CD14-positive monocyte (primary cell): ENCODE data around the gene TTF1. TPM values are rescaled to one million over a fixed set of nuclear protein-coding genes. Genes with fewer than 3 reads are reported as not detected.

Experiments used
- DNase-seq, 3 donors: peaks; one replicate each; pipeline ENCODE4 v3.0.0-alpha.2; 2011 to 2022
- H2AFZ ChIP-seq: 2 replicates; pipeline ENCODE4 v1.6.0; 2012; ENCODE audit warnings: mild to moderate bottlenecking, low read depth, low read length, inconsistent platforms; ENCODE audit not compliant: insufficient read depth, poor library complexity, severe bottlenecking
- H3K27ac ChIP-seq, 2 donors: 1 replicate in 1 of 2; 2 replicates in 1 of 2; pipeline ENCODE4 v1.5.1; 2012 to 2013; ENCODE audit warnings: low read length in 2 of 2, control low read depth in 1 of 2, inconsistent platforms in 1 of 2, low read depth in 1 of 2, mild to moderate bottlenecking in 1 of 2
- H3K27me3 ChIP-seq, 2 donors: one replicate each; pipeline versions ENCODE4 v1.6.0 to v1.6.1; 2011 to 2013; ENCODE audit warnings: low read length in 2 of 2; ENCODE audit not compliant: control insufficient read depth in 2 of 2, insufficient read depth in 2 of 2
- H3K36me3 ChIP-seq, 2 donors: replicated peaks in 1 of 2; 1 replicate in 1 of 2; 2 replicates in 1 of 2; pipeline versions ENCODE4 v1.5.1 to v1.6.1; 2012 to 2013; ENCODE audit warnings: low read length in 2 of 2, control low read depth in 1 of 2, inconsistent platforms in 1 of 2, mild to moderate bottlenecking in 1 of 2; ENCODE audit not compliant: insufficient read depth in 2 of 2, control insufficient read depth in 1 of 2
- H3K4me1 ChIP-seq, 2 donors: 1 replicate in 1 of 2; 2 replicates in 1 of 2; pipeline versions ENCODE4 v1.5.1 to v1.6.1; 2012 to 2013; ENCODE audit warnings: low read length in 2 of 2, control low read depth in 1 of 2, inconsistent platforms in 1 of 2, mild to moderate bottlenecking in 1 of 2, moderate library complexity in 1 of 2; ENCODE audit not compliant: insufficient read depth in 2 of 2, control insufficient read depth in 1 of 2
- H3K4me2 ChIP-seq: replicated peaks from 2 replicates; pipeline ENCODE3; 2012; ENCODE audit warnings: low read length, moderate library complexity, mild to moderate bottlenecking; ENCODE audit not compliant: poor library complexity, severe bottlenecking; ENCODE audit errors: extremely low read depth
- H3K4me3 ChIP-seq, 3 experiments: fragments of 200-600 bp in 1 of 3; sonication (generic) in 1 of 3; replicated peaks in 1 of 3; 1 replicate in 2 of 3; 2 replicates in 1 of 3; pipeline ENCODE4 v1.5.1; 2011 to 2013; ENCODE audit warnings: low read length in 3 of 3, mild to moderate bottlenecking in 3 of 3, control low read depth in 2 of 3, low read depth in 2 of 3, inconsistent platforms in 1 of 3, moderate library complexity in 1 of 3
- H3K79me2 ChIP-seq: 2 replicates; pipeline ENCODE4 v1.6.0; 2012; ENCODE audit warnings: mild to moderate bottlenecking, control low read depth, inconsistent platforms, low read length, moderate library complexity; ENCODE audit not compliant: insufficient read depth
- H3K9ac ChIP-seq: 2 replicates; pipeline ENCODE4 v1.6.0; 2017; ENCODE audit warnings: low read length, mild to moderate bottlenecking; ENCODE audit not compliant: insufficient read depth, poor library complexity, severe bottlenecking
- H3K9me3 ChIP-seq, 2 donors: replicated peaks in 1 of 2; 1 replicate in 1 of 2; 2 replicates in 1 of 2; pipeline versions ENCODE4 v1.5.1 to v1.6.1; 2012 to 2013; ENCODE audit warnings: low read length in 2 of 2, control low read depth in 1 of 2; ENCODE audit not compliant: control insufficient read depth in 1 of 2, insufficient read depth in 1 of 2
- H4K20me1 ChIP-seq: 2 replicates; pipeline ENCODE4 v1.6.0; 2012; ENCODE audit warnings: mild to moderate bottlenecking, low read length, control low read depth, moderate library complexity; ENCODE audit not compliant: insufficient read depth
- H3K27ac Mint-ChIP-seq, 7 donors: one replicate each; pipeline ENCODE4 v1.8.0; 2020; ENCODE audit warnings: mild to moderate bottlenecking in 7 of 7, mixed read lengths in 7 of 7, moderate library complexity in 6 of 7, inconsistent platforms in 2 of 7
- H3K27me3 Mint-ChIP-seq, 3 donors: one replicate each; pipeline ENCODE4 v1.8.0; 2021 to 2022; ENCODE audit warnings: low read depth in 3 of 3, mild to moderate bottlenecking in 3 of 3, mixed read lengths in 3 of 3, moderate library complexity in 3 of 3, inconsistent platforms in 1 of 3
- H3K36me3 Mint-ChIP-seq, 2 donors: one replicate each; pipeline ENCODE4 v1.8.0; 2020; ENCODE audit warnings: mixed read lengths in 2 of 2, inconsistent platforms in 1 of 2, mild to moderate bottlenecking in 1 of 2
- H3K4me1 Mint-ChIP-seq: one replicate; pipeline ENCODE4 v1.8.0; 2020; ENCODE audit warnings: mild to moderate bottlenecking, mixed read lengths
- H3K4me3 Mint-ChIP-seq, 2 donors: one replicate each; pipeline ENCODE4 v1.8.0; 2020; ENCODE audit warnings: mild to moderate bottlenecking in 2 of 2, mixed read lengths in 2 of 2, moderate library complexity in 1 of 2
- H3K9me3 Mint-ChIP-seq, 7 donors: one replicate each; pipeline ENCODE4 v1.8.0; 2020 to 2022; ENCODE audit warnings: mixed read lengths in 7 of 7, mild to moderate bottlenecking in 6 of 7, moderate library complexity in 6 of 7, inconsistent platforms in 2 of 7
- WGBS: methylation state at CpG from one replicate; pipeline ENCODE4 v1.1.5; 2013; ENCODE audit warnings: missing lambda C conversion rate; ENCODE audit not compliant: insufficient coverage; 5-methylcytosine and 5-hydroxymethylcytosine counted together
- intact Hi-C, 2 donors: fragments of 100-400 bp; cut with micrococcal nuclease; formaldehyde crosslinking; loops; one replicate each; pipeline versions ENCODE4 v1.15.0 to v1.15.1; 2023
- polyA plus RNA-seq, 3 donors: library from polyadenylated mRNA; depleted of rRNA in 1 of 3; unstranded in 2 of 3; stranded (reverse) in 1 of 3; fragments of 300-500 nt in 2 of 3; fragments of >200 nt in 1 of 3; fragmentation: Illumina TruSeq in 2 of 3; gene quantifications; 1 replicate in 2 of 3; 2 replicates in 1 of 3; pipeline ENCODE4 v1.2.3, GENCODE V29; 2012 to 2021
- TF ChIP-seq, protein P1 (sequence below): fragments of 200-600 bp; IDR thresholded peaks from one replicate; pipeline ENCODE4 v1.8.0; 2022; ENCODE audit warnings: antibody characterized with exemption, mild to moderate bottlenecking

The TTF1 gene
- polyA plus RNA-seq, 3 donors = 2.2 to 5.8 (median 4.1) TPM

DNA sequence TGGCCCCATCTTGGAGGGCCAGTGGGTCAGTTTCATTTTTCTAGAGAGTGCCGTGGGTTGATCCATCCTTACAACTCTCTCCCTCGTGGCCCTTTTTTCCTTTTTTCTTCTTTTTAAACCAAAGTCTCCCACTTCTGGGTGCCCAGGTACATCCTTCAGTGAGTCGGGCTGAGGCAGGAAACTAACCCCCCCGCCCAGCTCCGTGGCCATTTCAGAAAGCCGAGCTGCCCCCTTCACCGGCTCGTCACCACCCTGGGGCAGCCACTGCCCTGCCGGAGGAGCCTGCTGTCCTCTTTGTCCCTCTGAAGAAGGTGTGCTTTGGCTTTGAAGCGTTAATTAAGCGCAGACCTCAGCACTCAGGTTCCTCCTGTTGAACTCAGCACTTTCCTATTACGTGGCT lies 8.5 kb upstream of the TTF1 start:
- Histone ChIP-seq H3K79me2 (no peaks in the 10 kb centered on the region), H3K27ac (no peak overlapping the region), H4K20me1 (no peaks in the 10 kb centered on the region), H3K4me3 (no peak overlapping the region), H3K27me3 (peaks cover 61 to 69% of the 10 kb centered on the region in 2 donors), H3K9ac (no peak overlapping the region), H3K36me3 (no peaks in the 10 kb centered on the region), H2AFZ (no peak overlapping the region), H3K4me1 (peaks cover 12 to 13% of the 10 kb centered on the region in 2 donors), H3K9me3 (peaks cover 0 to 6% of the 10 kb centered on the region in 2 donors), H3K4me2 (no peak overlapping the region)
- DNase-seq = no peak
- H3K27ac Mint-ChIP-seq = peak overlapping the region in 1 of 7 donors; percentile 72
- peak overlapping the region in 1 of 2 donors; percentile 62 for H3K4me3 Mint-ChIP-seq
- H3K9me3 Mint-ChIP-seq = peaks cover 0 to 9% (median 4%) of the 10 kb centered on the region in 7 donors
- TF ChIP-seq, protein P1, sequence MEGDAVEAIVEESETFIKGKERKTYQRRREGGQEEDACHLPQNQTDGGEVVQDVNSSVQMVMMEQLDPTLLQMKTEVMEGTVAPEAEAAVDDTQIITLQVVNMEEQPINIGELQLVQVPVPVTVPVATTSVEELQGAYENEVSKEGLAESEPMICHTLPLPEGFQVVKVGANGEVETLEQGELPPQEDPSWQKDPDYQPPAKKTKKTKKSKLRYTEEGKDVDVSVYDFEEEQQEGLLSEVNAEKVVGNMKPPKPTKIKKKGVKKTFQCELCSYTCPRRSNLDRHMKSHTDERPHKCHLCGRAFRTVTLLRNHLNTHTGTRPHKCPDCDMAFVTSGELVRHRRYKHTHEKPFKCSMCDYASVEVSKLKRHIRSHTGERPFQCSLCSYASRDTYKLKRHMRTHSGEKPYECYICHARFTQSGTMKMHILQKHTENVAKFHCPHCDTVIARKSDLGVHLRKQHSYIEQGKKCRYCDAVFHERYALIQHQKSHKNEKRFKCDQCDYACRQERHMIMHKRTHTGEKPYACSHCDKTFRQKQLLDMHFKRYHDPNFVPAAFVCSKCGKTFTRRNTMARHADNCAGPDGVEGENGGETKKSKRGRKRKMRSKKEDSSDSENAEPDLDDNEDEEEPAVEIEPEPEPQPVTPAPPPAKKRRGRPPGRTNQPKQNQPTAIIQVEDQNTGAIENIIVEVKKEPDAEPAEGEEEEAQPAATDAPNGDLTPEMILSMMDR = no peak
- 28% methylated on average over 10 of the region's 12 CpGs for WGBS
- intact Hi-C loops = no loop called here
- peaks cover 17% of the 10 kb centered on the region for H3K4me1 Mint-ChIP-seq
- H3K36me3 Mint-ChIP-seq = peaks cover 4 to 6% of the 10 kb centered on the region in 2 donors
- H3K27me3 Mint-ChIP-seq = peaks cover 72 to 86% (median 80%) of the 10 kb centered on the region in 3 donors

GRCh38 chr9:132414731-132415130 lies 8.1 kb upstream of the TTF1 start:
- H3K9me3 Mint-ChIP-seq = peaks cover 0 to 9% (median 4%) of the 10 kb centered on the region in 7 donors
- Histone ChIP-seq H4K20me1 (no peaks in the 10 kb centered on the region), H3K36me3 (no peaks in the 10 kb centered on the region), H3K27me3 (peaks cover 63 to 74% of the 10 kb centered on the region in 2 donors), H3K9ac (no peak overlapping the region), H3K79me2 (no peaks in the 10 kb centered on the region), H2AFZ (no peak overlapping the region), H3K4me3 (no peak overlapping the region), H3K4me2 (no peak overlapping the region), H3K4me1 (peaks cover 17% of the 10 kb centered on the region in 2 donors), H3K27ac (no peak overlapping the region), H3K9me3 (peaks cover 0 to 6% of the 10 kb centered on the region in 2 donors)
- peaks cover 76 to 86% (median 80%) of the 10 kb centered on the region in 3 donors for H3K27me3 Mint-ChIP-seq
- intact Hi-C loops = loop anchor here in 1 of 2 donors (5.0 kb wide), 1 partner anchor 388 kb away; no protein-coding TSS in a partner anchor
- peaks cover 4 to 6% of the 10 kb centered on the region in 2 donors for H3K36me3 Mint-ChIP-seq
- 45% methylated on average over 2 of the region's 7 CpGs for WGBS
- no peak overlapping the region for H3K27ac Mint-ChIP-seq
- H3K4me1 Mint-ChIP-seq = peaks cover 18% of the 10 kb centered on the region
- DNase-seq = no peak
- peak overlapping the region in 1 of 2 donors; percentile 62 for H3K4me3 Mint-ChIP-seq
- TF ChIP-seq, protein P1 = no peak
